Measurements from ENCODE around the gene LLGL1. TPM values are rescaled to one million over a fixed set of nuclear protein-coding genes. Genes with fewer than 3 reads are reported as not detected.

LLGL1 gene
- polyA plus RNA-seq, 2 of the 4 experiments (the other 2 are of a cell fraction) = 11.2 to 19.3 TPM

- no peak for TF ChIP-seq HMGXB4 (CRISPR knock-in tag; IDR thresholded peaks at IDR 0.05; ENCODE audit: borderline replicate concordance)
Observed at GRCh38 chr17:18245038-18245776, 19.8 kb downstream of the LLGL1 start (continued).

GRCh38 chr17:18246109-18246725, 20.8 kb downstream of the LLGL1 start:
- TF ChIP-seq HOXA7 (CRISPR knock-in tag; IDR thresholded peaks at IDR 0.05) (no peak), MAZ (IDR thresholded peaks at IDR 0.05; ENCODE audit: borderline replicate concordance, low read depth, low read length) (no peak)
- no peak for FAIRE-seq
- no peak overlapping the region for H3K27ac ChIP-seq
- H3K4me3 ChIP-seq = no peak overlapping the region
- ChIA-PET POLR2A (no interaction called here), CTCF (interaction anchor here (3.0 to 6.8 kb wide), 2 partner anchors 12 to 25 kb away, joined by 10 to 103 read pairs; no protein-coding TSS in a partner anchor)
- ATAC-seq = no peak
- H3K4me1 ChIP-seq = peaks cover 10% of the 10 kb centered on the region; the same call in 2 of the 3 replicates
- WGBS (ENCODE audit: missing lambda C conversion rate) = 95% methylated on average over 23 of the region's 24 CpGs
- no peaks in the 10 kb centered on the region for H3K9me3 ChIP-seq
- no peak for DNase-seq (ENCODE audit: low read depth in 1 of 2, low spot score in 1 of 2)
- no peak overlapping the region for H3K4me2 ChIP-seq

DNA sequence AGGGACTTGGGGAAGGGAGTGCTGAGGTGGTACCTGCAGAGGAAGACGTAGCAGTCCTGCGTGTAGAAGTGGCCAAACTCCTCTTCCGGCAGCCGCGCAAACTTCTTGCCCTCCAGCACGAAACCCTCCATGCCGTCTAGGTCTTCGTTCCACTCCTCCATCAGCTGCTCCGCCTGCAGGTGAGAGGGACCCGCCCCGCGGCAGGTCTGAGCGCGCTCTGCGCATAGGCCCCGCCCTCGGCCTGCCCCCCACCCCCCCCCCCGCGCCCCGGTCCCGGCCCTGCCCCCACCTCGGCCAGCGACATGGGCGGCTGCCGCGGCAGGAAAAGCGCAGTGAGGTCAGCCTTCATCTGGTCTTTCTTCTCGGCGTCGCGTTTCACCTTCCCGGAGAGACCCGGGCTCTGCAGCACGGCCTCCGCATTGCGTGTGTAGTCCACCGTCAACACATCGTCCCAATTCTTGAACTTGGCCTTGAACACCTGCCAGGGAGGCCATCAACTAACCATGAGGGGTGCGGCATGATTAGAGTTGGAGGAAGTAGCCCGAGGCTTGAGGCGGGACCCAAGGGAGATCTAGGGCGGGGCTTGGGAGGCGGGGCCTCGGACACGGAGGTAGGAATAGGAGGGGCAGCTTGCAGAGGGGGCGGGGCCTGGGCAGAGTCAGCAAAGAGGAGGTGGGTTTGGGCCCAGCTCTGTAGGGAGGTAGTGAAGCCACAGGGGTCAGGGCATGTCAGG, 21.6 kb downstream of the LLGL1 start:
- ATAC-seq = peak; percentile 30 to 73; a peak in 3 of 6 replicates
- WGBS (ENCODE audit: missing lambda C conversion rate) = 79% methylated on average over 35 of the region's 46 CpGs
- Histone ChIP-seq H3K4me2 (no peak overlapping the region), H3K4me3 (no peak overlapping the region), H3K9me3 (no peaks in the 10 kb centered on the region), H3K27ac (no peak overlapping the region), H3K4me1 (peaks cover 10% of the 10 kb centered on the region; the same call in 2 of the 3 replicates)
- TF ChIP-seq USF2 (IDR thresholded peaks at IDR 0.05) (no peak), MAFK (IDR thresholded peaks at IDR 0.05; ENCODE audit: partially characterized antibody) (no peak), FOSL2 (IDR thresholded peaks at IDR 0.05) (no peak), FOSL2 (CRISPR knock-in tag; IDR thresholded peaks at IDR 0.05) (no peak), FOXS1 (CRISPR knock-in tag; IDR thresholded peaks at IDR 0.05) (no peak), EHMT2 (IDR thresholded peaks at IDR 0.05; ENCODE audit: low read depth) (no peak), TP53 (CRISPR knock-in tag; IDR thresholded peaks at IDR 0.05) (no peak), RNF2 (IDR thresholded peaks at IDR 0.05; ENCODE audit: borderline replicate concordance, low read depth) (no peak), EHF (CRISPR knock-in tag; IDR thresholded peaks at IDR 0.05) (no peak), HOXB13 (CRISPR knock-in tag; IDR thresholded peaks at IDR 0.05; ENCODE audit: low read depth) (no peak)
- TF ChIP-seq, protein P1, sequence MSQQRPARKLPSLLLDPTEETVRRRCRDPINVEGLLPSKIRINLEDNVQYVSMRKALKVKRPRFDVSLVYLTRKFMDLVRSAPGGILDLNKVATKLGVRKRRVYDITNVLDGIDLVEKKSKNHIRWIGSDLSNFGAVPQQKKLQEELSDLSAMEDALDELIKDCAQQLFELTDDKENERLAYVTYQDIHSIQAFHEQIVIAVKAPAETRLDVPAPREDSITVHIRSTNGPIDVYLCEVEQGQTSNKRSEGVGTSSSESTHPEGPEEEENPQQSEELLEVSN (IDR thresholded peaks at IDR 0.05; ENCODE audit: borderline replicate concordance, low read depth) = no peak
- TF ChIP-seq, protein P2, sequence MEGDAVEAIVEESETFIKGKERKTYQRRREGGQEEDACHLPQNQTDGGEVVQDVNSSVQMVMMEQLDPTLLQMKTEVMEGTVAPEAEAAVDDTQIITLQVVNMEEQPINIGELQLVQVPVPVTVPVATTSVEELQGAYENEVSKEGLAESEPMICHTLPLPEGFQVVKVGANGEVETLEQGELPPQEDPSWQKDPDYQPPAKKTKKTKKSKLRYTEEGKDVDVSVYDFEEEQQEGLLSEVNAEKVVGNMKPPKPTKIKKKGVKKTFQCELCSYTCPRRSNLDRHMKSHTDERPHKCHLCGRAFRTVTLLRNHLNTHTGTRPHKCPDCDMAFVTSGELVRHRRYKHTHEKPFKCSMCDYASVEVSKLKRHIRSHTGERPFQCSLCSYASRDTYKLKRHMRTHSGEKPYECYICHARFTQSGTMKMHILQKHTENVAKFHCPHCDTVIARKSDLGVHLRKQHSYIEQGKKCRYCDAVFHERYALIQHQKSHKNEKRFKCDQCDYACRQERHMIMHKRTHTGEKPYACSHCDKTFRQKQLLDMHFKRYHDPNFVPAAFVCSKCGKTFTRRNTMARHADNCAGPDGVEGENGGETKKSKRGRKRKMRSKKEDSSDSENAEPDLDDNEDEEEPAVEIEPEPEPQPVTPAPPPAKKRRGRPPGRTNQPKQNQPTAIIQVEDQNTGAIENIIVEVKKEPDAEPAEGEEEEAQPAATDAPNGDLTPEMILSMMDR (IDR thresholded peaks at IDR 0.05) = no peak
- CTCF ChIA-PET = interaction anchor here (0.6 to 6.8 kb wide), 24 partner anchors 10 to 166 kb away, joined by 3 to 103 read pairs (median 6); partner anchors contain the start of genes EVPLL, FLII and MIEF2
- DNase-seq (ENCODE audit: low read depth in 1 of 2, low spot score in 1 of 2) = peak; percentile 73 to 86
- POLR2A ChIA-PET = no interaction called here
- no peak for FAIRE-seq

Measured in A549 (cell line).